HFF-Myc (cell line): ENCODE measurements around the gene PLXNB2.

Source experiments
- DNase-seq: peaks from one replicate; pipeline ENCODE4 v3.0.0-alpha.2; 2011; ENCODE audit warnings: low read depth; ENCODE audit errors: extremely low read depth
- H3K4me3 ChIP-seq: replicated peaks from 2 replicates; pipeline ENCODE4 v1.5.1; 2011; ENCODE audit warnings: low read depth, mild to moderate bottlenecking, control low read depth, low read length
- CTCF ChIP-seq: IDR thresholded peaks from 2 replicates; pipeline ENCODE4 v1.5.1; 2012; ENCODE audit warnings: mild to moderate bottlenecking, low read depth, low read length, control low read depth; ENCODE audit errors: missing control alignments

The PLXNB2 gene

GRCh38 chr22:50318356-50318697 is 10.9 kb upstream of the PLXNB2 start:
- no peak for DNase-seq

GRCh38 chr22:50317674-50318073 is 10.2 kb upstream of the PLXNB2 start:
- no peak for TF ChIP-seq CTCF
- no peak for DNase-seq
- no peak overlapping the region for H3K4me3 ChIP-seq

More at GRCh38 chr22:50318356-50318697, 10.9 kb upstream of the PLXNB2 start:
- no peak overlapping the region for H3K4me3 ChIP-seq
- no peak for TF ChIP-seq CTCF

GRCh38 chr22:50317178-50317577 is 9.7 kb upstream of the PLXNB2 start:
- no peak for DNase-seq
- no peak for TF ChIP-seq CTCF
- no peak overlapping the region for H3K4me3 ChIP-seq

GRCh38 chr22:50316114-50317065 is 8.9 kb upstream of the PLXNB2 start:
- DNase-seq: no peak
- TF ChIP-seq CTCF: no peak

GRCh38 chr22:50315289-50316113 is 8.1 kb upstream of the PLXNB2 start:
- H3K4me3 ChIP-seq: no peak overlapping the region
- no peak for DNase-seq
- no peak for TF ChIP-seq CTCF

More at GRCh38 chr22:50316114-50317065, 8.9 kb upstream of the PLXNB2 start:
- H3K4me3 ChIP-seq: no peak overlapping the region

- no peak for TF ChIP-seq CTCF
- no peak overlapping the region for H3K4me3 ChIP-seq
- no peak for DNase-seq
Measured at GRCh38 chr22:50314455-50315288, 7.2 kb upstream of the PLXNB2 start.
